Kidney glomerular epithelial cell (primary cell): ENCODE measurements around the gene POLR3GL.
"Not testable (repeated sequence)": the region's sequence is repeated elsewhere in the genome, so short reads cannot be mapped to it uniquely, and the experiment has no call there.

Experiments used
- DNase-seq: peaks from one replicate; lab custom pipeline; 2025; lab: John Stamatoyannopoulos, UW

Gene POLR3GL, protein sequence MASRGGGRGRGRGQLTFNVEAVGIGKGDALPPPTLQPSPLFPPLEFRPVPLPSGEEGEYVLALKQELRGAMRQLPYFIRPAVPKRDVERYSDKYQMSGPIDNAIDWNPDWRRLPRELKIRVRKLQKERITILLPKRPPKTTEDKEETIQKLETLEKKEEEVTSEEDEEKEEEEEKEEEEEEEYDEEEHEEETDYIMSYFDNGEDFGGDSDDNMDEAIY

DNA sequence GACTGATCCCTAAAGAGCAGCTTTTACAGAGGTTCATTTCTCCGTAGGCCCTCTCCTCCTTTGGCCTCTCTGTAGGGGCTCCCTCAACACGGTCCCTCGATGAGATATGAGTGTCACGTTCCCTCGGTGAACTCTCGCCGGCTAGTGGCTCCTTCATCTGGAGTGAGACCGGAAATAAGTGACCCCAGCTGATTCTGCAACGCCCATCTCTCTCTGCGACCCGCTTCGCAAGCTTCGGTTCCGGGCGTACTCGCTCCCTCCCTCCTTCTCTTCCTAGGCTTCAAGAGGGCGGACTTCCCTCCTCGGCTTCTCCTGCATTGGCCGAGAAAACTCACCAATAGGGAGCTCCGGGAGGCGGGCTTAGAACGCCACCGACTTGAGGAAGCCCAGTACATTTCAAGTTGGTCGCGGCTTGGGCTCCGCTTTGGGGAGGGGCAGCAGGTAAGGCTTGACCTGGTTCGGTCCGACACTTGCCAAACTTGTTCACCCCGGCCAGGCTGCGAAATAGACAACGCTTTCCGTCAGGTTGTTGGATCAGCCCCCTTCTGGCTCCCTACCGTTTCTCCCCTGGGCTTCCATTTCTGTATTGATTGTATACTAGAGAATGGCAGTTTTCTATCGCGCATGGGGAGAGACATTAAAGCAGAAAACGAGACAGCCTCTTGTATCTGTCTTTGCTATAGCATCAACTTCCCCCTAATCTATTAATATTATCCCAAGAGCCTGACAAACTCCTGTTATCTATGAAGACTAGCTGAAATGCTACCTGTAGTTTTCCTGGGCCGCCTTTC, at the start of gene POLR3GL, which contains the start of gene ANKRD34A:
Gene POLR3GL, plus strand, starts transcription at position 363 of the 791 bp plus-strand sequence. CDS start 10,176 bp downstream, outside the sequence.
Gene ANKRD34A, minus strand, starts transcription at position 248 of the 791 bp plus-strand sequence. CDS start 2,816 bp downstream, outside the sequence.
- DNase-seq, result peak; percentile 92

DNA sequence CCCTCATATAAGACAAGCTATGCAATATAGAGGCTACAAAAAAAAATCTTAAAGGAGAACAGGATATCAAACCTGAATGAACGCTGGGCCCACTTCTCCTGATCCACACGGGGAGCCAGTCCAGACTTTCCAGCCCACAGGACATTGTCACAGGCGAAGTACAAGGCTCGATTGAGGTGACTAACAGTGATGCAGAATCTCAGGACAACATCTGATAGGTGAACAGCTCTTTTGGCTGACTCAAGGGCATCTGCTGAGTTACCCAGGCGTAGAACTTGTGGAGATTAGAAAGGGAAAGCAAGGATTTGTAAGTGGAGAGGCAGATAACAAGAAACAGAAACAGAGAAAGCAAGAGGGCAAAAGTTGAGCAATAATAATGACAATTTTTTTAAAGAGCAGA, 47.7 kb upstream of the POLR3GL start:
- no peak for DNase-seq

DNA sequence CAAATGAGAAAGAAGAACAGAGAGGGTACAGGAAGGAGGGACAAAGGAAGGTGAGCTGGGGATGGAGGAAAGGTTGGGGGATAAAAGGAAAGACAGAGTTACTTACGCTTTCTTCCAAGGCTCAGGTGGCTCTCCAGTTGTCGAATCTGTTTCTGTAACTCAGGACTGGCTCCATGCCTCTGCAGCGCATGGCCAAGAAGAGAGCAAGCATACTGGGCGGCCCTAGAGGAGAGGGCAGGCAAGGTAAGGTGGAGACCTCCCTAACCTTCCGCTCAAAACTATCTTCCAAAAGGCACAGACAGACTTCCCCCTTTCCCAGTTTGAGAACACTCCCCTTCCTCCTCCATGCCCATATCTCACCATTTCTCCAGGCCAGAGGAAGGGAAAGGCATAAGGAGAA, 46.9 kb upstream of the POLR3GL start:
- DNase-seq, result no peak

DNA sequence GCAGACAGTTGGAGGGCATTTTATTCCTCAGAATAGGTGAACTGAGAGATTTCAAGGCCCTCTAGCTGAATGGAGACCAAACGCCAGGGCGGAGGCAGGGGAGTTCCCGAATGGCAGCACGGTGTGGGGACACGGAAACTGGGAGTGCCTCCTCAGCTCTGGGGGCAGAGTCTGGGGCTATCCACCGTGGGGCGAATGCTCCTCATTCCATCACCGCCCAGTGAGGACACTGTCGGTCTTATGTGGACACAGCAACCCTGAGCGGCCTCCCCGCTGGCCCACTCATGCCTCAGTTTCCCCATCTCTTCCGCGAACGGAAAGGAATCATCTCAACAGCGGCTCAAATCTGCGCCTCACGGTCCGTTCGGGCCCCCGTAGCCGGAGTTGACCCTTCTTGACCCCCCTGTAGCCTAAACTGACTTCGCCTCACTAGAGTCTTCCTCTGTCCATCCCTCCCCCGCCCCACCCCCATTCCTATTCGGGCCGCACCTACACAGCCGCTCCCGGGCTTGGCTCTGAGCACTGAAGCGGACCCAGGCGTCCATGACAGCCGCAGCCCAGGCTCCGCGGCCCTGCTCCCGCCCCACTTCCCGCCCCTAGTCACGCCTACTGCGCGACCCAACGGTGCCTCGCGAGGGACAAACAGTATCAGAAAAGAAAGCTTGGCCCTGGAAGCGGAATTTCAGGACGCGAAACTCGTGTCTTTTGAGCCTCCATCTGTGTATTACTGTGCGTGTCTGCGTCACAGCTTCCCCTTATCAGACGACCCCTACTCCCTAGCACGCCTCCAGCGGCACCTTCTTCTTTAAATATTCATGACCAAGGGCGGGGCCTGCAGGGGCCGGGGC, 46.1 kb upstream of the POLR3GL start, which contains the start of gene PEX11B:
Gene PEX11B, minus strand, starts transcription at position 574 of the 848 bp plus-strand sequence. Its CDS starts 29 bp downstream, at position 545.
- peak; percentile 83 for DNase-seq

DNA sequence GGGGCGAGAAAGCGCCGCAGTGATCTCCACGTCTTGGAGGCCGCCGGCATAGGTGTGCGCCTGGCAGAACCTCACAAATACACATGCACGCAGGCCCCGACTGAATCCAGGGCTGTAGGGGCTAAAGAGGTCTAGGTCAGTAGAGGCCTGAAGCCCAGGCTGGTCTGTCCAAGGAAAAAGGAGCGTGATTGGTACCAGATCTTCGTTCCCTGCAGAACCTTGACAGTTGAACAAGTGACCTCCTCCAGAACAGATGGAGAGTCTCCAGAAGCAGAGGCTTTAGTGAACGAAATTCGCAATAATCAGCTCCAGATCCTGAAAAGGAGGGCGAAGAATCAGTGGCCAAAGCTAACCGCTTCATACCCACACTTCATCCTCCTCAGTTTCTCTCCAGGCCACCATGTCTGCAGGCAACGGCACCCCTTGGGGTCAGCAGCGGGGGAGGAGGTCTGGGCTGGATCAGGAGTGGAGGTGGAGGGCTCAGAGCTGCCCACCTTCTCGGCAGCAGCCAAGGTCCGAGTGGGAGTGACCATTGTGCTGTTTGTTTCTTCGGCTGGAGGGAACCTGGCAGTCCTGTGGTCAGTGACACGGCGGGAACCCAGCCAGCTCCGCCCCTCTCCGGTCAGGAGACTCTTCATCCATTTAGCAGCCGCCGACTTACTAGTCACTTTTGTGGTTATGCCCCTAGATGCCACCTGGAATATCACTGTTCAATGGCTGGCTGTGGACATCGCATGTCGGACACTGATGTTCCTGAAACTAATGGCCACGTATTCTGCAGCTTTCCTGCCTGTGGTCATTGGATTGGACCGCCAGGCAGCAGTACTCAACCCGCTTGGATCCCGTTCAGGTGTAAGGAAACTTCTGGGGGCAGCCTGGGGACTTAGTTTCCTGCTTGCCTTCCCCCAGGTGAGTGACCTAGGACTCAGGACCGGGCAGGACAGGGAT, 45.2 kb upstream of the POLR3GL start:
- peak; percentile 57 for DNase-seq

DNA sequence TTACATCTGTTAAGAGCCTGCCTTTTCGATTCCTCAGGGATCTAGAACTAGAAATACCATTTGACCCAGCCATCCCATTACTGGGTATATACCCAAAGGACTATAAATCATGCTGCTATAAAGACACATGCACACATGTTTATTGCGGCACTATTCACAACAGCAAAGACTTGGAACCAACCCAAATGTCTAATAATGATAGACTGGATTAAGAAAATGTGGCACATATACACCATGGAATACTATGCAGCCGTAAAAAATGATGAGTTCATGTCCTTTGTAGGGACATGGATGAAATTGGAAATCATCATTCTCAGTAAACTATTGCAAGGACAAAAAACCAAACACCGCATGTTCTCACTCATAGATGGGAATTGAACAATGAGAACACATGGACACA, 44.2 kb upstream of the POLR3GL start:
- not testable (repeated sequence) for DNase-seq

DNA sequence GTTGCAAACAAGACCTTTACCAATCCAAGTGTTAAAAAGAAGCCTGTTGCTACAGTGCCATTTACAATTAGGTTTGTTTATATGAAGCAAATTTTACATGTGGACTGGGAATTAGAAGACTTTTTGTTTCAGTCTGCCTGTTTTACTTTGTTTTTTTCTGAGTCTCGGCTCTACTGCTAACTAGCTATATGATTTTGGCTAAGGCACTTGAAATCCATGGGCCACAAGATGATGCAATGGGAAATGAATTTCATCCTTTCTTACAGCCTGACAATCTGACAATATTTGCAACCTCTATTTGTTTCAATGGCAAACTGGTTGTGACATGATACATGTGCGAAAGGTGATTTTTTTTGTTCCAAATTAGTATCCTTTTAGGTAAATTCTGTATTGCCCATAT, 42.2 kb upstream of the POLR3GL start:
- DNase-seq, result no peak

DNA sequence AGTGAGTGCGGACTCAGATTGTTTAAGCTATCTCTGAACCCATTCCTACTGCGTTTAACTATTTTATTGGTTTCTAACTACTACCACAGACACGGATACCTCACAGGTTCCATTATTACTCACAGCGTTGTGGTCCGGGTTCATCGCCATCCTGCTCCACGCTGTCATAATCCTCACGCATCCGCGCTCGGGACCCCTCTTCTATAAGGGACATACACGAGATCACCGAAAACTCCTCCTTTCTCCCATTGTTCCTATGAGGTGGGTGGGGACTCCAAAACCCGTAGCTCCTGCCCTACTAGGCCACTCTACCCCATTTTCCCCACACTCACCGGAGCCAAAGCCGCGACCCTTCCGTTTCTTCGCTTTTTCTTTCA, 37.8 kb upstream of the POLR3GL start:
- no peak for DNase-seq

DNA sequence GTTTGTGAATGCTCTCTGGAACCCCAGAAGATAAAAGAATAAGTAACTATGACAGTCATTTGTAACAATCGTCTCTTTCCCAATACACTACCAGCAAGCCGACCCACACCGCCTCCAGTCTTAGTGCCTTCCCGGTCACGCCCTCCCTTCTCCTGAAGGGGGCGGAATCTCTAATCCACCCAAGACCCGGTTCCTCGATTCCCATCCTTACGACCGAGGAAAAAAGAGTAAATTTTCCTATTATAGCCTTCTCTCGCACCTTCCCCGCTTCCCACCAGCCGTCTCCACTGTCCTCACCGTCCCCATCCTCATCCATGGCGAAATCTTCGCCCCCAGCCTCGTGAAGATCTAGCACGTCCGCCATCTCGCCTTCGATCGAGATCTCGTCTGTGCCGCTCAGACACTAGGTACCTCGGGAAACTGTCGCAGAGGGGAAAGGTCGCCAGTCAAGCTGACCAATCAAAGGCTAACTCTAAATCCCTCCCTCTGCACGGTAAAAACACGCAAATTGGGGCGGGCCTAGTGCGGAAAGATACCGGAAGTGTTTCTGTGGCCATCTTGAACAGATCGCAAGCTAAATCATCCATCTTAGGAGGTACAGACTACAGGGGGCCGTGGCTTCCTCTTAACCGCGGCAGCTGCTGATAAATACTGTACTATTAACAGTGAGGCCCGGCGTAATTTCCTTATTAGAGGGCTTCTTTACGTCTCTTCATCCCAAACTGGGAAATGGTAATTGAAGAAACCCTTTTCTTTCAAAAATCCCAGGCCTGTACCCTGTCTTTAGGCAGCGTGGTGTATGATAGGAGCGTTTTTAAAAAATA, 37.2 kb upstream of the POLR3GL start, which contains the start of gene RBM8A:
Gene RBM8A, minus strand, starts transcription at position 422 of the 824 bp plus-strand sequence. Its CDS starts 58 bp downstream, at position 364.
- DNase-seq, result peak; percentile 98

DNA sequence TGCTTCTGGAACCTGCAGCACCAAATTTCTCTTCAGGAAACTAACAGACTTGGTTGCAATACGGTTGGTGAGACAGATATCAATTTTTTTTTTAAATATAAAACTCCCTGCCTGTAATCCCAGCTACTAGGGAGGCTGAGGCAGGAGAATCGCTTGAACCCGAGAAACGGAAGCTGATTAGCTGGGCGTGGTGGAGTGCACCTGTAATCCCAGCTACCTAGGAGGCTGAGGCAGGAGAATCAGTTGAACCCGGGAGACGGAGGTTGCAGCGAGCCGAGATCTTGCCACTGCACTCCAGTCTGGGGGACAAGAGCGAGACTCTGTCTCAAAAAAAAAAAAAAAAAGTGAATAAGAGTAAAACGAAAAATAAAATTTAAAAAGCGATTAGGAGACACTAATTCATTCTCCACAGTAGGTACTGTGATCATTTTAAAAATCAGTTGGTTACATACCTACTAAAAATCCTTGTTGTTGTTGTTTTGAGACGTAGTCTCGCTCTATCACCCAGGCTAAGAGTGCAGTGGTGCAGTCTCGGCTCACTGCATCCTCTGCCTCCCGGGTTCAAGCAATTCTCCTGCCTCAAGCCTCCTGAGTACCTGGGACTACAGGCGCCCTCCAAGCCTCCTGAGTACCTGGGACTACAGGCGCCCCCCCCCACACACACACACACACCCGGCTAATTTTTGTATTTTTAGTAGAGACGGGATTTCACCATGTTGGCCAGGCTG, 36.4 kb upstream of the POLR3GL start:
- DNase-seq, result peak; percentile 39

DNA sequence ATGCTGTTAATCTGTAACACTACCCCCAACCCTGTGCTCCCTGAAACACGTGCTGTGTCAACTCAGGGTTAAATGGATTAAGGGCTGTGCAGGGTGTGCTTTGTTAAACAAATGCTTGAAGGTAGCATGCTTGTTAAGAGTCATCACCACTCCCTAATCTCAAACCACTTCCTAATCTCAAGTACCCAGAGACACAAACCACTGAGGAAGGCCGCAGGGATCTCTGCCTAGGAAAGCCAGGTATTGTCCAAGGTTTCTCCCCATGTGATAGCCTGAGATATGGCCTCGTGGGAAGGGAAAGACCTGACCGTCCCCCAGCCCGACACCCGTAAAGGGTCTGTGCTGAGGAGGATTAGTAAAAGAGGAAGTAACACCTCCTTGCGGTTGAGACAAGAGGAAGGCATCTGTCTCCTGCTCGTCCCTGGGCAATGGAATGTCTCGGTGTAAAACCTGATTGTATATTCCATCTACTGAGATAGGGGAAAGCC, 31.9 kb upstream of the POLR3GL start:
- DNase-seq, result not testable (repeated sequence)

DNA sequence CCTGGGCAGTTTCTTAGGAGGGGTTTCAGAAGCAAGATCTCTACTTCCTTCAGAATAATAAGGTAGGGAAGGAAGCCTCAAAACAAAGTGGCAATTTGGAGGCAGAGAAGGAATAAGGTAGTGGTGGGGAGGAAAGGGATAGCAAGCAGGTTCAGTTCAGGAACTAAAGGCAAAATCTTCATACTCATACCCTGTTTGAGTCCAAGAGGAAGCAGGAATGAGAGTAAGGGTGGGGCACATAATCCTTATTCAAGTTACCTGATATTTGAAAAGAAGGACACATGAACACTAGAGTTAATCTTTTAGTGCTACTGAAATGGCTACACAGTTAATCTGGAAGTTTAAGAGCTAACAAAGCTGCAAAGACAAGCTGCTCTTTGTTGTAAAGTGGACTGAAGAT, 28.8 kb upstream of the POLR3GL start:
- DNase-seq, result no peak

DNA sequence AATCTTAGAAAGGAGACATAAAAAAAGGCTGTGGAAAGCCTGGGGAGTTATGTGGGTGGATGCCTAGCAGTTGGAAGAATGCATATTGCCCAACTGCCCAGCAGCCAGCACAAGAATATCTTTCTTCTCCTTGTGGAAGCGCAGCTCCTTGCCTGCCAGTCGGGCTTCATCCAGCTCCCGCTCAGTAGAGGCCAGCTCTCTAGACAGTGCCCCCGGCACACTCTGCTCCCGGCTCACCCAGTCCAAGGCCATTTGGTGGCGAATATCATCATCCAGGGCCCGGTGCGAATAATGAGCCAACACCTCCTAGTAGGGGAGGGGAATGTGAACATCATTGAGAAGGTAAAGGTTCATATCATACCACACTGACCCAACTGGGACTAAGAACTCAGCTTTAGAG, 28.2 kb upstream of the POLR3GL start:
- DNase-seq, result no peak

DNA sequence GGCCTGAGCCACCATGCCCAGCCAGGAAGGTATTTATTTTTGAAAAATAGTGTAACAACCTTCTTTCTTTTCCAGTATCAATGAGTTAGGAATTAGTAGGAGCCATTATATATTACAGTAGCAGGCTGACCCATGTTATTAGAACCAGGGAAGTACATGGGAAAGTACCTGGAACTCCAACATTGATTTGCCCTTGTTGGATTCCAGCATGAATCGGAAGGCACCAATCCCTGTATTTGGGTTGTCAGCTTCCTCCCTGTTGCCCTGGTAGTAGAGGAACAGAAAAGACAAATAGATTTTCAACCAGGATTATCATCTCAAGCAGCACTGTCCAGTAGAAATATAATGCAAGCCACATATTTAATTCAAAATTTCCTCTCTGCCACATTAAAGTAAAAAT, 27.1 kb upstream of the POLR3GL start:
- no peak for DNase-seq

DNA sequence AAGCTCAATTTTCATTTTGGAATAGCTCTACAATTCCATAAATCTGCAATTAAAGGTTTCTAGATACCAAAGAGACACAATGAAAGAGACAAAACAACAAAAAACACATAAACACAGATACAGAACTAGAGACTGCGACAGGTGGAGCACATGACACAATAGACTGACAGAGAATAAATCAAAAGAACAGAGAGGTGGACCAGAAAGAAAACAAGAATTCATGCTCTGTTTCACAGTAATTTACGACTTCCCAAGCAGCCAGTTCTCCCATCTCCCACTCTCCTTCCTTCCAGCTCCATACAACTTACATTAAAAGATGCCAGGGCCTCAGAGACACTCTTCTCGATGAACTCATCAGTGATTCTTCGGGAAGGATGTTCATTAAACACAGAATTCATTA, 22.1 kb upstream of the POLR3GL start:
- DNase-seq, result no peak

DNA sequence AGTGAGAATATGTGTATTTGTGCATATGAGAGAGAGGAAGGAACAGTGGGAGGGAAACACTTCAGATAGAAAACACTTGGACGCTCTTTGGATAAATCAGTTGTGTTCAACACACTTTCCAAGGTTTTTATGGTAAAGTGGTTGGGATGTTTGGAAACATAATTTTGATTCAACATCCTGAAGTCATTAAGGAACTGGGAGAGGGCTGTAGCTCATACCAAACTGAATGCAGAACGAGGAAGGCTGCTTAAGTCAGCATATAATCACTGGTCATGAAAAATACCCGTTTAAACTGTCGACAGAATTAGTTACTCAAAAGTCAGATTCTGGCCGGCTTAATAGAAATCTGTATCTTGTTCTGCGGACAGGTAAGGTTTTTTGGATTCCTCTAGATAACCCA, 21.6 kb upstream of the POLR3GL start:
- DNase-seq, result no peak

DNA sequence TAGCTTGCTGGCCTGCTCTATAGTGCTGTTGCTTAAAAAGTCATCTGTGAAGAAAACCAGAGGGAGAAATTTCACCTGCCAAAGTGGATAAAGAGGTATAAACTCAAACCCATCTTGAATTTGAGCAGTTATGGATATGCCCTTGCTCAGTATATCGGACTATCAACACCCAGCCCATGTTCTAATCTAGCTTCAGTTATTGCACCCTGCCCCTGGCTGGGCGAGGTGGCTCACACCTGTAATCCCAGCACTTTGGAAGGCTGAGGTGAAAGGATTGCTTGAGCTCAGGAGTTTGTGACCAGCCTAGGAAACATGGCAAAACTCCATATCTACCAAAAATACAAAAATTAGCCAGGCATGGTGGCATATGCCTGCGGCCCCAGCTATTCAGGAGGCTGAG, 20.0 kb upstream of the POLR3GL start:
- no peak for DNase-seq

DNA sequence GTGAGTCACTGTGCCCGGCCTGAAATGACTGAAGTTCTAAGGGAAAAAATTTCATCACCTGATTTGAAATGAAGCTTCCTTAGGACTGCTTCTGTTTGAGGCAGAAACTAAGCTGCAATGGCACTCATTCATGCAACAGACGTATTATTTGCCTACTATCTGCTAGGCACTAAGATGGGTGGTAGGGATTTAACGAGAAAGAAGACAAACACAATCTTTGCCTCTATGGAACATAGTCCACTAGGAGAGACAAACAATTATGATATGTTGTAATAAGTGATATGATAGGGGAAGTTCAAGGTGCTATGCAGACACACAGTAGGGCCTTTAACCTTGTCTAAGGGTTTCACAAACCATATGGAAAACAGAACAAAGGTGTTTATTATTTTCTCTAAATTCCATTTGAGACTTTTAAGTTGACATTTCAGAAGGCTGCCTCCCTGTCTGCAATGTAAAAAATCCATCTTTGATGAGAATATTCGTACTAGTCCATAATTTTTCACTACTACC, 18.0 kb upstream of the POLR3GL start:
- DNase-seq, result no peak

DNA sequence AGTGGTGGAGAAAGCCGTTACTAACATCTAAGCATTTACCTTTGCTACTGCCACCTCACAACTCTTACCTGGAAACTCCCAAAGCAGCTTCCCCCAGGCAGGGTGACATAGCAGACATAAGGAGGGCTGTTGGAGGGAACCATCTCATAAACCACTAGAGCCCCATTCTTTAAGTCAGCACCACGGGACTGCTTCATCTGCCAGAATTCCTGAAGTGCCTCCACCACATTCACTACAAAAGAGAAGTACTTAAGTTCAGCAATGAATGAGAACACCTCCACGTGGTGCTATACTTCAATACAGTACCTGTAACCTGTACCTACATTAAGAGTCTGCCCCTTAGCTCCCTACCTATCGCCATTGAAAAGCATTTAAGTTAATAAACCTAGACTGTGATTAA, 16.9 kb upstream of the POLR3GL start:
- no peak for DNase-seq
